ENCODE results near the gene RXRA.
"Not testable (repeated sequence)": the region's sequence is repeated elsewhere in the genome, so short reads cannot be mapped to it uniquely, and the experiment has no call there.

The RXRA gene

DNA sequence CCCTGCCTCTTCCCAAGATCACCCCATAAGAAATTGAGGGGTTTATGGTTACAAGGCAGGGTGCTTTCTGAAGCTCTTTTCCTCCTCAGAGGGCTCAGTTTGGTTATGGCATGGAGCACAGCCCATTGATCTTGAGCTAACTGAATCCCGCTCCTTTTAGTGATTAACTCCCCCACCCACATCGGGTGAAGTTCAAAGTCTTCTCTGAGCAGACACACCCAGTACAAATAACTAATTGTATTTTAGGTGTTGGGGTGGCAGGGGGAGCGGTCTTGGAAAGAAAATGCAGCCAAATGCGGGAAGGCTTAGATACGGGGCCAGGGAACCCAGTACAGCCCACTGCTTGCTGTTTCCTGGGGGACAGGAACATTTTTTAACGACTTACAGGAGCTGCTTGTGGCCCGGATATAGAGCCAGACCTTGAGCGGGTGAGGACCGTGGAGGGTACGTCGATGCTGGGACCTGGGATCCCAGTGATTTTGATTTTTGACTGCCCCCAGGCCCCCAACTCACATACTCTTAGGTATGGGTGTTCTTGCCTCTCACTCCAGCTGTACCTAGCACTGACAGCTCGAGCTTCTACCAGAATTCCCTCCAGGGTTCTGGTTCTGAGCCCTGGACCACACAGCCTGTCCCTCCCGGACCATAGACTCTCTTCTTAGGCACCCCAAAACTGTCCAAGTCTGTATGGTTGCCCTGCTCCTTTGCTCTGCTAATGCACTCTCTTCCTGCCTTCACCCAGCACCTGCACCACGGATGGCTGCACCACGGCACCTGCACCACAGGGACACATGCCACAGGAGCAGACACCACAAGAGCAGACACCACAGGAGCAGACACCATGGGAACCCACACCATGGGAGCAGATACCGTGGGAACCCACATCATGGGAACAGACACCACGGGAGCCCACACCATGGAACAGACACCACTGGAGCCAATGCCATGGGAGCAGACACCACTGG, 18.3 kb upstream of the RXRA start:
- DNase-seq (ENCODE audit: low read depth in 2 of 2), result no peak

DNA sequence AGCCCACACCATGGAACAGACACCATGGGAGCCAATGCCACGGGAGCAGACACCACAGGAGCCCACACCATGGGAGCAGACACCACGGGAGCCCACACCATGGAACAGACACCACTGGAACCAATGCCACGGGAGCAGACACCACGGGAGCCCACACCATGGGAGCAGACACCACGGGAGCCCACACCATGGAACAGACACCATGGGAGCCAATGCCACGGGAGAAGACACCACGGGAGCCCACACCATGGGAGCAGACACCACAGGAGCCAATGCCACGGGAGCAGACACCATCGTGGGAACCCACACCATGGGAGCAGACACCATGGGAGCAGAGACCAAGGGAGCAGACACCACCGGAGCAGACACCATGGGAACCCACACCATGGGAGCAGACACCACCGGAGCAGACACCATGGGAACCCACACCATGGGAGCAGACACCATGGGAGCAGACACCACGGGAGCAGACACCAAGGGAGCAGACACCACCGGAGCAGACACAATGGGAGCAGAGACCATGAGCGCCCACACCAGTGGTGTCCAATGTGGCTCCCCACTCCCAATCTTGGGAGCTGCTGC, 17.5 kb upstream of the RXRA start:
- DNase-seq (ENCODE audit: low read depth in 2 of 2), result not testable (repeated sequence)

DNA sequence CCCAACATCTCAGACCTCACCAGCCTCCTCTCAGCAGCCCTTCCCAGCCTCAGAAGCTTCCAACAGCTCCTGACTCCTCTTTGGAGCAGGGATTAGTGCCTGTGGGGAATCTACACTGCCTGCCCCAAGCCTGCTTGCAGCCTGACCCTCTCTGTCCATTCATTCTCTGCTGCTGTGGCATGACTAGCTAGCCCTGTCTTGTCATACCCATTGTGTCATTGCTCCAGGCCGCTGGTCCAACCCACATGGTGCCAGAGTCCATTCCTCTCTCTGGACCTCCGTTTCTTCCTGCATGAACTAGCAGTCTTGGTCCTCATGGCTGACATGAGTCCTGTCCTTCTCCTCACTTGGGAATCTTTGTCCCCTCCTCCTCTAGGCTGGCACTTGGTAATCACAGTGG, 12.8 kb upstream of the RXRA start:
- DNase-seq (ENCODE audit: low read depth in 2 of 2), result no peak

DNA sequence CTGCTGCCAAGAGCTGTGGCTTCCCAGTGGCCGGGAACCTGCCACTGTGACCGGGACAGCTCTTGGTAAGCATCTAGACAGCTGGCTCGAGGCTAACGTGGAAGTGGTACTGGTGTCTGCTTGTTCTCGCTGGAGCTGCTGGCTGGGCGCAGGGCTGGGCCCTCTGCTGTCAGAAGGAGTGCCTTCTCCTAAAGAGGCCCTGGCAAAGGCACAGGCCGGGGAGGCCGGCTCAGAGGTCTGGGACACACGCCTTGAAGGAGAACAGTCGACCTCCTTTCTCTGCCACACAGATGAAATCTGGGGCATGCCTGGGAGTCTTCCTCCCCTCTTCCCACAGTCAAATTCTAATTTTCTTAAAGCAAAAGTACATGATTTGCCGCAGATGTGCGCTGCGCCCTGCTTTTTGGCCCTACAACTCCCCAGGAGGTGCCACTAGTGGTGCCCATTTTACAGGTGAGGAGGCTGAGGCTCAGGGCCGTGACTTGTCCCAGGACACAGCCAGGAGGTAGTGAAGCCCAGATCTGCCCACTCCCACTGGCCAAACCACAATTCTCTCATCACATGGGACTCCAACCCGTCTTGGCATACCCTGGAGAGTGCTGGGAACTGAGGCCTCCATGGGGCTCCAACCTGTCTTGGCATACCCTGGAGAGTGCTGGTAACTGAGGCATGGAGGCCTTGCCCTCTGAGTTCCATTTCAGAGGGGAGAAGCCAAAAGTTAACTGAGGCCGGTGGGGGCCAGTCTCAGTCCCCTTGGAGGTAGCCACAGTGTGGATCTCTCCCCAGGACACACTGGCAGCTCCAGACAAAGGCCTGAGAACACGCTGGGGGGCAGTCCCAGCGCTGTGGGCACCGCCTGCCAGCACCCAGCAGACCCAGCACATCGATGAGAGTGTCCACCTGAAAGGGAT, 12.0 kb upstream of the RXRA start:
- DNase-seq (ENCODE audit: low read depth in 2 of 2), result no peak

- no peak for DNase-seq (ENCODE audit: low read depth in 2 of 2)
These were observed 11.1 kb upstream of the RXRA start for GRCh38 chr9:134314950-134315715.

- no peak for DNase-seq (ENCODE audit: low read depth in 2 of 2)
These were observed 10.4 kb upstream of the RXRA start for GRCh38 chr9:134315716-134316448.

DNA sequence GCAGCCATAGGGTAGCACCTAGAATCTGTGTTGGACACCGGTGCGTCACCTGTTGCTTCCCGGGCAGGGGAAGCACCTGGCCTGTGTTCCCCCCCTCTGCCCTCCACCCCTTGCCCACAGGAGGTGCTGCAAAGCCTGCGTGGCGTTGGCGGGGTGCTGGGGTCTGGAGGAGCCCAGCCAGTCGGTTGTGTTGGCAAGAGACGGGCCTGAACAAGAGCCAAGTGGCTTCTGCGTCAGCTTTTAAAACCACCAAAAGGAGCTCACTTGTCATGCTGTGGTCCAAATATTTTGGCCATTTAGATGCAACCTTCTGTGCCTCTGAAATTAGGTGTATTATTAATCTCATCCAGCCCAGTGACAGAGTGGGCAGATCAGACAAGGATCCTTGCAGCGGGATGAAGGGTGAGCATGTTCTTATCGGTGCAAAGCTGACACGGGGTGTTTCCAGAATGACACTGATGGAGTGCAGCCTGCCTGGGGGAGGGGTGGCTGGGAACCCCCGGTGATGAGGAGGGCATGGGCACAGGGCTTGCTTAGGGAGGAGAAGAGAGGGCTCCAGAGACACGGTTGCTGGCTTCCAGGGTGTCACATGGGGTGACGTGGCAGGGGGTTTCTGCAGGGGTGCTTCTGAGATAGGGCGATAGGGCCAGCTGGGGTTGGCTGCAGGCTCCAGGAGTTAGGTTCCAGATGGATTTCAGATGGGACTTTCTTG, 9.7 kb upstream of the RXRA start:
- DNase-seq (ENCODE audit: low read depth in 2 of 2), result no peak

DNA sequence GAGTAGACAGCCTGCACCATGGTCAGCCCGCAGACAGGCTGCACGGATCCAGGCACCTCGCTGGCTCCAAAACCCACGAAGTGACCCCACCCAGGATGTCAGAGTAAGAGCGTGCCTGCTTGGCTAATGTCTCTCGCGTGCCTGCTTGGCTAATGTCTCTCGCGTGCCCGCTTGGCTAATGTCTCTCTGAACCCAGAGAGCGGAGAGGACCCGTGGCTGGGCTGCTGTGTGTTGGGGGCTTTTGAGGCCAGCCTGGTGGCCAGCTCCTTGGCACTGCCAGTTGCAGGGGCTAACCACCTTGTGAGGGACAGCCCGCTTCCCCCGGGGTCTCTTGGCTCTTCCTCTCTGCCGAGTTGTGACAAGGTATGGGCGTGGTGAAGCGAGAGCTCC, 8.9 kb upstream of the RXRA start:
- DNase-seq (ENCODE audit: low read depth in 2 of 2), result no peak

DNA sequence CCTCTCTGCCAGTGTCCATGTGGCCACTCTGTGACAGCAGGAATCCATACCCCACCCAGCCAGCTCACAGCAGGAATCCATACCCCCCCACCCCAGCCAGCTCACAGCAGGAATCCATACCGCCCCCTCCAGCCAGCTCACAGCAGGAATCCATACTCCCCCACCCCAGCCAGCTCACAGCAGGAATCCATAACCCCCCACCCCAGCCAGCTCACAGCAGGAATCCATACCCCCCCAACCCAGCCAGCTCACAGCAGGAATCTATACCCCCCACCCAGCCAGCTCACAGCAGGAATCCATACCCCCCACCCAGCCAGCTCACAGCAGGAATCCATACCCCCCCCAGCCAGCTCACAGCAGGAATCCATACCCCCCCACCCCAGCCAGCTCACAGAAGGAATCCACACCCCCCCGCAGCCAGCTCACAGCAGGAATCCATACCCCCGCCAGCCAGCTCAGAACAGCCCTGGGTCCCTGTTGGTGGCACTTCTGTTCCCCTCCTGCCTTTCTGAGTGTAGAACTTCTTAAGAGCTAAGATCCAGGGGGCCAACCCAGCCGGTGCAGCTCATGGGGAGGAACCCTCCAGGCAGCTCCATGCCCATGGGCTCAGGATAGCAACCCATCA, 8.4 kb upstream of the RXRA start:
- DNase-seq (ENCODE audit: low read depth in 2 of 2), result no peak

DNA sequence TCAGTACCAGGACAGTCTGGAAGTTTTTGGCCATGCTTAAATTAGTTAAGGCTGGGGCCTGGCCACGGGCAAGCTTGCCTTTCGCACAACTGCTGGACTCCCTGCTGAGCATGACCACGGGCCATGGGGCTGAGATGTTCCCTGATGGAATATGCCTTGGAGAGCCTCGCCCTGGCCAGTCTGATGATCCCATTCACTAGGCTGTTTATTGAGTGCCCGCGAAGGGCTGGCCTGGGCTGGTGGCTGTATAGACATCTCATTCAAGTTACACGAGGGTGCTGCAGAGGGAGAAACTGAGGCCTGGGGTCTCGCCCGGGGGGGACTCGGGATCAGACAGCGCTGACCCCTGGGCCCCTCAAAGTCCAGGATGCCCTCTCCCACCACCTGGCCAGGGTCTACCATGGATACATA, 7.8 kb upstream of the RXRA start:
- DNase-seq (ENCODE audit: low read depth in 2 of 2), result no peak

GRCh38 chr9:134318941-134319305, 7.3 kb upstream of the RXRA start:
- DNase-seq (ENCODE audit: low read depth in 2 of 2), result no peak

- no peak for DNase-seq (ENCODE audit: low read depth in 2 of 2)
These were observed 6.7 kb upstream of the RXRA start for GRCh38 chr9:134319306-134320125.

- no peak for DNase-seq (ENCODE audit: low read depth in 2 of 2)
These were observed 6.0 kb upstream of the RXRA start for GRCh38 chr9:134320126-134320867.

DNA sequence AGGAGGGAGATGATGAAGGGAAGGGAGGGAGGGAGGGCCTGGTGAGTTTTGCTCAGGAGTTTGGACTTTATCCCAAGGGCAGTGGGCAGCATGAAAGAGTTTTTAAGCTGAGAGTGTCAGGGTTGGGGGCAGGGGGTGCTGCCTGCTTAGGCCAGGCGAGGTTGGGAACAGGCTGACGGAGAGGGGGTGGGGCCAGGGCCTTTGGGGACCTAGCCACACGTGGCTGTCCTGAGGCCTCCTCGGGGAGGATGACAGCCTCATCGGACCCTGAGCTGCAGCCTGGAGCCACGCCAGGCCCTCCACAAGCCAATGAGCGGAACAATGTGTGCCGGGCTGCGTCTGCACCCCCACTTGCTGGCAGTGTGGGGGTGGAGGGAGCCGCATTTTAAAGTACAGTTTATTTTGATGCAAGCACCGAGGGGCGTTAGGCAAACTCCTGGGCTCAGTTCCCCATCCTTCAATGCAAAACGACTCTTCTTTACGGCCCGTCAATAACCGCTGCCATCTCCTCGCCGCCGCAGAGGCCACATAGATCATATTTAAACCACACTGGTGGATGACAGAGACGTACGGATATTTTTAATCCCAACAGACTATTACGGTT, 5.3 kb upstream of the RXRA start:
- no peak for DNase-seq (ENCODE audit: low read depth in 2 of 2)

DNA sequence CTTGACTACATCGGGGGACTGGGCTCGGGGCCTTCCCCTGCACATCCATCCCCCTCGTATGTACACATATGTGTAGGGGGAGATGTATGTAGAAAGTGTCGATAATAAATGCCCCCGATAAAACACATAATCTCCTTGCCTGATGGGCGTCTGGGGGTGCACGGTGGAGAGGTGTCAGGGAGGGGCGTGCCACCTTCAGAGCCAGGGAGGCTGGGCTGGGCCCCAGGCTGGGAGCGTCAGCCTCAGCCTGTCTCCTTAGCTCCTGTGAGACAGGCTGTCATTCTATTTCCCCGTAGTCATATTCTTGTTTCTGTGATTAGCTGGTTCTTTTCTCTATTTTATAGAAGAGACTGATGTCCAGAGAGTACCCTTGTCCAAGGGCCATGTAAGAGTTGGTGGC, 4.7 kb upstream of the RXRA start:
- DNase-seq (ENCODE audit: low read depth in 2 of 2), result no peak

DNA sequence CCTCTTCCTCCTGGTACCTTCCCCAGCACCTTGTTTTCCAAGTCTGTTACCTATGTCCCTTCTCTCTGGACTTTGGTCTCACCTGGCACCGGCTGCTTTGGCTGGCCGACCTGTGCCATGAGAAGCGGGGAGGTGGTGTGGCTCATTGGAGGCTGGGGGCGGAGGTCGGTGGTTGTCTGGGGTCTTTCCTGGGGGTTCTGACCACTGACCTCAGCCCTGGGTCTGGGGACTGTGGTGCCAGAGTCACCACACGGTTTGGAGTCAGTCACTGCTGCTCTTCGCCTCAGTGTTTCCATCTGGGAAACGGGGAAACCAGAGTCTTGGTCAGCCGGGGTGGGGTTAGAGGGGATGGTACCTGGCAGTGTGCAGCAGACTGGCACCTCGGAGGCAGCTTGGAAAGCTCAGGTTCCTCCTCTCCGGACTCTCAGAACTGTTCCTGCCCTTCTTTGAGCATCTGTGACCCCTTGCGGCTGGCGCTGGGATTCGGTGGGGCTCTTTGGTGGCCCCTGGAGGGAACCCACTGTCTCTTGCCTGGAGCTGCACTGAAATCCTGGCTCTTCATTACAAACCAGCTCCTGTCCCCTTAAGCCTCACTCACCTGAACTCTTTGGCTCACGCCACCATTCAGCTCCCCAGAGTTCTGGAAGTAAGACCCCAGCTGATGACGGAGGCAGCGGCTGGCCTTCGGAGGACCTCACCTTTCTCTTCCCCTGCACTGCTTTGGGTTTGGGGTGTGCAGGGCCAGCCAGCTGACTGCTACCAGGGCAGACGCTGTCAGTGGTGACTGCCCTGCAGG, 4.1 kb upstream of the RXRA start:
- no peak for DNase-seq (ENCODE audit: low read depth in 2 of 2)

- no peak for DNase-seq (ENCODE audit: low read depth in 2 of 2)
These were observed 3.4 kb upstream of the RXRA start for GRCh38 chr9:134322781-134323241.
